OCI-LY7 (cell line): ENCODE results near the gene CABCOCO1. TPM values are rescaled to one million over a fixed set of nuclear protein-coding genes. Genes with fewer than 3 reads are reported as not detected.

ENCODE experiments used
- BruUV-seq: library from RNA; stranded (reverse); fragments of 400-500 nt; replicated peaks from 2 replicates; lab custom pipeline; 2021; lab: Mats Ljungman, UMichigan
- CTCF ChIA-PET: fragments of 300-600 bp; sonication (Branson Sonifier 250); formaldehyde crosslinking; loops from one replicate; lab custom pipeline; 2022; ENCODE audit warnings: antibody characterized with exemption; ENCODE audit not compliant: unreplicated experiment; lab: Charles Lee
- POLR2A ChIA-PET: fragments of 300-600 bp; sonication (Branson Sonifier 250); formaldehyde crosslinking; loops from one replicate; lab custom pipeline; 2022; ENCODE audit warnings: antibody characterized with exemption; lab: Charles Lee
- DNase-seq: peaks from one replicate; pipeline ENCODE4 v3.0.0-alpha.2; 2015; ENCODE audit warnings: low spot score
- H2AFZ ChIP-seq: fragments of 200-600 bp; sonication (generic), shearing (Covaris generic); 2 replicates; pipeline ENCODE4 v1.6.1; 2014; ENCODE audit warnings: mild to moderate bottlenecking, antibody characterized with exemption, low read length, moderate library complexity
- H3K27ac ChIP-seq: fragments of 200-600 bp; sonication (generic); 2 replicates; pipeline ENCODE4 v1.5.1; 2014; ENCODE audit warnings: mixed run types, low read depth, mild to moderate bottlenecking, moderate library complexity, low read length, inconsistent platforms; ENCODE audit not compliant: poor library complexity, severe bottlenecking
- H3K36me3 ChIP-seq: fragments of 200-600 bp; sonication (generic); 2 replicates; pipeline ENCODE4 v1.6.1; 2014; ENCODE audit warnings: mild to moderate bottlenecking, antibody characterized with exemption, low read length, moderate library complexity, mixed read lengths; ENCODE audit not compliant: insufficient read depth
- H3K4me1 ChIP-seq: fragments of 200-600 bp; sonication (generic); 2 replicates; pipeline ENCODE4 v1.5.1; 2014; ENCODE audit warnings: mild to moderate bottlenecking, low read length; ENCODE audit not compliant: insufficient read depth, poor library complexity, severe bottlenecking
- H3K4me2 ChIP-seq: fragments of 200-600 bp; sonication (generic); 2 replicates; pipeline ENCODE4 v1.6.1; 2014; ENCODE audit warnings: mild to moderate bottlenecking, low read length
- H3K4me3 ChIP-seq: fragments of 200-600 bp; sonication (generic); 2 replicates; pipeline ENCODE4 v1.5.1; 2014; ENCODE audit warnings: mild to moderate bottlenecking, low read depth, low read length; ENCODE audit not compliant: poor library complexity, severe bottlenecking
- H3K79me2 ChIP-seq: fragments of 200-600 bp; sonication (generic); 2 replicates; pipeline ENCODE4 v1.6.1; 2016; ENCODE audit warnings: low read depth, mild to moderate bottlenecking, low read length, moderate library complexity, mixed read lengths; ENCODE audit not compliant: insufficient read depth
- H3K9me2 ChIP-seq: fragments of 200-600 bp; sonication (generic); 2 replicates; pipeline ENCODE4 v1.6.1; 2016; ENCODE audit warnings: mild to moderate bottlenecking, low read length, mixed read lengths; ENCODE audit not compliant: insufficient read depth
- H3K9me3 ChIP-seq: fragments of 200-600 bp; sonication (generic); 2 replicates; pipeline ENCODE4 v1.6.1; 2014; ENCODE audit warnings: mild to moderate bottlenecking, mixed run types, low read length, mixed read lengths
- H4K20me1 ChIP-seq: fragments of 200-600 bp; sonication (generic); 2 replicates; pipeline ENCODE4 v1.6.1; 2014; ENCODE audit warnings: mild to moderate bottlenecking, antibody characterized with exemption, low read length, moderate library complexity, mixed read lengths; ENCODE audit not compliant: insufficient read depth
- EZH2phosphoT487 ChIP-seq: fragments of 200-600 bp; sonication (generic); IDR thresholded peaks from 2 replicates; pipeline ENCODE4 v1.6.1; 2018; ENCODE audit warnings: low read depth, borderline replicate concordance, mild to moderate bottlenecking, mixed run types, antibody characterized with exemption, low read length, moderate library complexity, mixed read lengths
- intact Hi-C: fragments of 100-400 bp; cut with micrococcal nuclease; formaldehyde crosslinking; loops from one replicate; pipeline ENCODE4 v1.10.0; 2022; ENCODE audit not compliant: unreplicated experiment
- total RNA-seq, 2 experiments: library from RNA; depleted of rRNA in 1 of 2; stranded (reverse); fragments of >200 nt in 1 of 2; shearing (Covaris generic) in 1 of 2; gene quantifications; 2 replicates each; pipeline ENCODE4 v1.2.3, GENCODE V29; 2014 to 2022
- TF ChIP-seq, protein P1 (sequence below): fragments of 200-600 bp; sonication (generic); conservative IDR thresholded peaks from 2 replicates; pipeline ENCODE4 v1.5.1; 2014; ENCODE audit warnings: mild to moderate bottlenecking, antibody characterized with exemption, low read length, moderate library complexity, mixed read lengths

The CABCOCO1 gene
- total RNA-seq, 2 experiments from 2014 or later = not detected

DNA sequence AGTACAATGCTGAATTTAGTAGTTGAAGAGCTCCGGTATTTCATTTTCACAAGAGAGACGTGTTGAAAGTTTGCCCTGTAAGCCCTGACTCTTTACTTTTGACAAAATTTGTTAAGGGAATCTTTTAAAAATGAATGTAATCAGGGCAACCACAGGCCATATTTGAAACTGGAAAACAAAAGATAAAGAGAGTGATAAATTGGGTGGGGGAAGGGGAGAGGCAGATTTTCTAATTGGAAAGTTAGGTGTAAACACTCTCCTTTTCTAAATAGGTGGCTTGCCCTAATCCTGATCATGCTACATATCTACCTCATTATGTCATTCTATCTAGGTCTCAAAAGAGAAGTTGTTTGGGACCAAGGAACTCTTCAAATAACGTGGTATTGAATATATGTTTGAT lies 90.7 kb downstream of the CABCOCO1 start:
- ChIA-PET POLR2A (interaction anchor here (1.0 to 2.6 kb wide), 6 partner anchors 8 to 297 kb away, joined by 3 to 10 read pairs (median 4); no protein-coding TSS in a partner anchor), CTCF (no interaction called here)
- no peaks in the 10 kb centered on the region for H3K79me2 ChIP-seq
- no peak for TF ChIP-seq EZH2phosphoT487
- TF ChIP-seq, protein P1, sequence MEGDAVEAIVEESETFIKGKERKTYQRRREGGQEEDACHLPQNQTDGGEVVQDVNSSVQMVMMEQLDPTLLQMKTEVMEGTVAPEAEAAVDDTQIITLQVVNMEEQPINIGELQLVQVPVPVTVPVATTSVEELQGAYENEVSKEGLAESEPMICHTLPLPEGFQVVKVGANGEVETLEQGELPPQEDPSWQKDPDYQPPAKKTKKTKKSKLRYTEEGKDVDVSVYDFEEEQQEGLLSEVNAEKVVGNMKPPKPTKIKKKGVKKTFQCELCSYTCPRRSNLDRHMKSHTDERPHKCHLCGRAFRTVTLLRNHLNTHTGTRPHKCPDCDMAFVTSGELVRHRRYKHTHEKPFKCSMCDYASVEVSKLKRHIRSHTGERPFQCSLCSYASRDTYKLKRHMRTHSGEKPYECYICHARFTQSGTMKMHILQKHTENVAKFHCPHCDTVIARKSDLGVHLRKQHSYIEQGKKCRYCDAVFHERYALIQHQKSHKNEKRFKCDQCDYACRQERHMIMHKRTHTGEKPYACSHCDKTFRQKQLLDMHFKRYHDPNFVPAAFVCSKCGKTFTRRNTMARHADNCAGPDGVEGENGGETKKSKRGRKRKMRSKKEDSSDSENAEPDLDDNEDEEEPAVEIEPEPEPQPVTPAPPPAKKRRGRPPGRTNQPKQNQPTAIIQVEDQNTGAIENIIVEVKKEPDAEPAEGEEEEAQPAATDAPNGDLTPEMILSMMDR = no peak
- no TSS peak for BruUV-seq
- no peak overlapping the region for H3K27ac ChIP-seq
- peaks cover 22% of the 10 kb centered on the region for H3K4me1 ChIP-seq
- no peaks in the 10 kb centered on the region for H4K20me1 ChIP-seq
- DNase-seq = no peak
- no peaks in the 10 kb centered on the region for H3K36me3 ChIP-seq
- H3K9me2 ChIP-seq = no peaks in the 10 kb centered on the region; the same call in 1 of the 2 replicates
- no peaks in the 10 kb centered on the region for H3K9me3 ChIP-seq
- H3K4me2 ChIP-seq = no peak overlapping the region
- peak overlapping the region; percentile 96; the same call in 1 of the 2 replicates for H2AFZ ChIP-seq
- intact Hi-C loops = loop anchor here (5.0 kb wide), 2 partner anchors 79 to 149 kb away; partner anchors contain the start of gene ARID5B
- H3K4me3 ChIP-seq = no peak overlapping the region

DNA sequence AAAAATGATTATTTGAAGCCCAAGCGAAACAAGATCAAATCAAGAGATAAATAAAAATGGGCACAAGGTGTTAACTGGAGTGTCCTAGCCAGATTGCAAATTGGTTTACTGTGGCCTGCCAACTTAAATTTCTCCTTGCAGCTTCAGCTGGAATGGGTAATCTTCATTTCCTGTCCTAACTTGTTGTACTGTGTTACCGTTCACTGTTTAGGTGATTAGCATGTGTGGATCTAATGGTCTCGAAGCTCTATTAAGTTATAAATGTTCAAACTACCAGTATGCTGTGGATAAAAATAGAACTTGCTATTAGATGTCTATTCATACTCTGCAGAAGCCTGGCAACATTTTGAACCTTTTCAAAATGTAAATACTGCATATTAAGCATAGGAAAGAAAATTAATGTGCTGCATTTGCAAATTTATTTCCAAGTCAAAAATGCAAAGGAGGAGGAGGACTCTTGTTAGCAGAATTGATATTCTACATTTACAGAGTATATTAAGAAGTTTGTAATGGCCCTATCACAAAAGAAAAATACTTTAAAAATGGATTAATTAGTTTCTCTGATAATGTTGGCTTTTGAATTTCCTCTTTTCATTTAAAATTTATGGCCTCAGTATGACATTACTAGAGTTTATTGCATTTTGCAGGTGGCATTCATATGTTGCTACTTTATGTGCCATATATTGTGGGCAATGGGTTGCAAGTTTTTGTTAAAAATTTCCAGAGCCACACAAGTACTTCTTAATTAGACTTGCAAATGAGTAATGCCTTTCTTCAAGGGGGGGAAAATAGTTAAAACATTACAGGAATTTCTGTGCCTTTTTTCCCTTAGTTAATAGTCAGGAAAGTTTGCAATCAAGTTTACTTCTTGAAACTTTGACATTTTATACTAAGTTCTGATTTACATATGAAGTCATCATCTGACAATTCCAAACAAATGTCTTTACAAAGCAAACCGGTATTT lies 92.1 kb downstream of the CABCOCO1 start:
- intact Hi-C loops = loop anchor here (5.0 kb wide), 2 partner anchors 77 to 147 kb away; partner anchors contain the start of gene ARID5B
- no peaks in the 10 kb centered on the region for H4K20me1 ChIP-seq
- DNase-seq = no peak
- H3K36me3 ChIP-seq = no peaks in the 10 kb centered on the region
- no peaks in the 10 kb centered on the region; the same call in 1 of the 2 replicates for H3K9me2 ChIP-seq
- no peak overlapping the region for H3K27ac ChIP-seq
- no TSS peak for BruUV-seq
- H3K79me2 ChIP-seq = no peaks in the 10 kb centered on the region
- H3K4me1 ChIP-seq = peaks cover 22% of the 10 kb centered on the region
- CTCF ChIA-PET = no interaction called here
- H2AFZ ChIP-seq = peak overlapping the region; percentile 30
- no peak for TF ChIP-seq EZH2phosphoT487
- TF ChIP-seq, protein P1 = no peak
- POLR2A ChIA-PET = interaction anchor here (0.7 kb wide), 1 partner anchor 944 kb away, joined by 3 read pairs; no protein-coding TSS in a partner anchor
- H3K4me3 ChIP-seq = no peak overlapping the region
- no peaks in the 10 kb centered on the region for H3K9me3 ChIP-seq
- H3K4me2 ChIP-seq = no peak overlapping the region
